ENCODE results near the gene OTP.

The OTP gene

GRCh38 chr5:77628840-77629508 is 9.5 kb downstream of the OTP start:
- Histone ChIP-seq H3K9me3 (ENCODE audit: insufficient read depth, low read length) (no peaks in the 10 kb centered on the region), H3K9me2 (replicated peaks; ENCODE audit: insufficient read depth, low read length) (no peaks in the 10 kb centered on the region), H3F3A (ENCODE audit: insufficient read depth) (peaks cover 6% of the 10 kb centered on the region), H3K36me3 (ENCODE audit: low read length) (no peaks in the 10 kb centered on the region), H3K27ac (ENCODE audit: low read depth, low read length) (no peak overlapping the region), H3K9ac (ENCODE audit: low read length) (no peak overlapping the region), H3K4me2 (ENCODE audit: low read depth, low read length, poor library complexity, severe bottlenecking) (peak overlapping the region; percentile 67), H3K79me2 (ENCODE audit: insufficient read depth, low read length) (no peaks in the 10 kb centered on the region), H3K27me3 (ENCODE audit: low read length) (no peaks in the 10 kb centered on the region), H4K20me1 (ENCODE audit: low read depth, low read length) (no peaks in the 10 kb centered on the region), H3K4me3 (ENCODE audit: insufficient read depth, low read length, poor library complexity, severe bottlenecking) (no peak overlapping the region), H2AFZ (ENCODE audit: low read depth, low read length, severe bottlenecking) (peak overlapping the region; percentile 87)
- TF ChIP-seq EZH2phosphoT487 (conservative IDR thresholded peaks at IDR 0.05; ENCODE audit: low read length) (no peak), CTCF (IDR thresholded peaks at IDR 0.05; ENCODE audit: insufficient read depth, low read length, poor library complexity, severe bottlenecking) (no peak)

DNA sequence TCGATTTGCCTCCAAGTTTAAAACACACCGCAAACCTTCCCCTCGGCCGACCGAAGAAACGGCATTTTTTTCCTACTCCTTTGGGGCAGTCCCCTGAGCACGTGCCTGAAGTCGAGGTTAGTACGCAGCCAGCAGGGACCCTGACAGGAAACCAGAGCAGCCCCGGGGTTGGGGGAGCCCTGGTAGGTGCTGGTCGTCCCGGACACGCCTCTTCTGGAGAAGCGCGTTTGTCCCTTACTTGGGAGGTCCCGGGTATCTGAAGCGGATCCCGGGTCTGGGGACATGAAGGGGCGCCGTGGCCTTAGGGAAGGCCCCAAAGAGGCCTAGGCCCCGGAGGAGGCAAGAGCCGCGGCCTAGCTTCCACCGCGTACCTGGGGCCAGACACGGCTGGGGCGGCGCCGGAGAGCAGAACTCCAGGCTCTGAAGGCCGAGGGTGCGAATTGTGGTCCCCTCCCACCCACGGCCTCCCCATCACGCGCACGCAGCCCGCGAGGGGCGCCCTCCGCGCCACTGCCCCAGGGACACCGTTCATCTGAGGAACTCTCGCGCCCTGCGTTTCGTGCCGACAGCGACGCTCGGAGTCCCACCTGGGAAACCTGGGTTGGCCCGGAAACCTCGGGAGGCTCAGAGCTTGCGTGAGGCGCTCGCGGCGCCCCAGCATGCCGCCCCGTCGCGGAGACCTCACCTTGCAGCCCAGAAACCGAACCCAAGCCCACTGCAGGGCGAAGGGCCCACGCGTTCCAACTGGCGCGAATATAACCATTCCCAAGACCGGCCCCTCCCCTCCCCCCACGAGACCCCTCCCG is 10.4 kb downstream of the OTP start:
- no peak for TF ChIP-seq CTCF (IDR thresholded peaks at IDR 0.05; ENCODE audit: insufficient read depth, low read length, poor library complexity, severe bottlenecking)
- TF ChIP-seq EZH2phosphoT487 (conservative IDR thresholded peaks at IDR 0.05; ENCODE audit: low read length): no peak
- Histone ChIP-seq H3K4me2 (ENCODE audit: low read depth, low read length, poor library complexity, severe bottlenecking) (no peak overlapping the region), H4K20me1 (ENCODE audit: low read depth, low read length) (no peaks in the 10 kb centered on the region), H3K9me3 (ENCODE audit: insufficient read depth, low read length) (no peaks in the 10 kb centered on the region), H2AFZ (ENCODE audit: low read depth, low read length, severe bottlenecking) (no peak overlapping the region), H3K79me2 (ENCODE audit: insufficient read depth, low read length) (no peaks in the 10 kb centered on the region), H3K9me2 (replicated peaks; ENCODE audit: insufficient read depth, low read length) (no peaks in the 10 kb centered on the region), H3K4me3 (ENCODE audit: insufficient read depth, low read length, poor library complexity, severe bottlenecking) (no peak overlapping the region), H3K9ac (ENCODE audit: low read length) (no peak overlapping the region), H3K36me3 (ENCODE audit: low read length) (no peaks in the 10 kb centered on the region), H3K27ac (ENCODE audit: low read depth, low read length) (no peak overlapping the region), H3K27me3 (ENCODE audit: low read length) (no peaks in the 10 kb centered on the region), H3F3A (ENCODE audit: insufficient read depth) (peaks cover 6% of the 10 kb centered on the region)

DNA sequence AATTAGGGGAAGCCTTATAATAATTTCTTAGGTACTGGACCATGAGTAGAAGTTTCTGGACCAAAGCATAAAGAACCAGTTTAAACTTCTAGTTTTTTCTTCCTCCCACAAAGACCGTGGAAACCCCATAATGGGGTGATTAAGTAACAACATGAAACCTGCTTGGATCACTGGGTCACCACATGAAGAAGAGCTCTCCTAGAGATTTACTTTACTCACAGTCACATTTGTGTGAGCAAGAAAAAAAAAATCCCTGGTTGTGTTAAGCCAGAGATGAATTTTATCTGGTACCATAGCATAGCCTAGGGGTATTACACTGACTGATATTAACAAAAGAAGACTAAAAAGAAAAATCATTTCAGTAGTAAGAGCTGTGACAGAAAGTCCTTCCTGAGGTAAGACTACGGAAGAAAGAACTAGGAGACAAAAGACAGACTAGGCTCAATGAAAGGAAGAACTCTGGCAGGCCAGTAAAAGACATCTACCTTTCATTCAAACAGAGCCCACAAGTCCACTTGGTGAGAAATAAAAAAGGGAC is 15.2 kb downstream of the OTP start:
- no peaks in the 10 kb centered on the region for H3K36me3 ChIP-seq (ENCODE audit: low read length)
- H3K9me2 ChIP-seq (replicated peaks; ENCODE audit: insufficient read depth, low read length): no peaks in the 10 kb centered on the region
- H3K4me3 ChIP-seq (ENCODE audit: insufficient read depth, low read length, poor library complexity, severe bottlenecking): no peak overlapping the region
- H3K4me2 ChIP-seq (ENCODE audit: low read depth, low read length, poor library complexity, severe bottlenecking): no peak overlapping the region
- H3K79me2 ChIP-seq (ENCODE audit: insufficient read depth, low read length): no peaks in the 10 kb centered on the region
- H3K9ac ChIP-seq (ENCODE audit: low read length): no peak overlapping the region
- no peaks in the 10 kb centered on the region for H4K20me1 ChIP-seq (ENCODE audit: low read depth, low read length)
- no peak overlapping the region for H2AFZ ChIP-seq (ENCODE audit: low read depth, low read length, severe bottlenecking)
- no peaks in the 10 kb centered on the region for H3K9me3 ChIP-seq (ENCODE audit: insufficient read depth, low read length)
- TF ChIP-seq EZH2phosphoT487 (conservative IDR thresholded peaks at IDR 0.05; ENCODE audit: low read length): no peak
- TF ChIP-seq CTCF (IDR thresholded peaks at IDR 0.05; ENCODE audit: insufficient read depth, low read length, poor library complexity, severe bottlenecking): no peak
- no peaks in the 10 kb centered on the region for H3F3A ChIP-seq (ENCODE audit: insufficient read depth)
- H3K27ac ChIP-seq (ENCODE audit: low read depth, low read length): no peak overlapping the region
- no peaks in the 10 kb centered on the region for H3K27me3 ChIP-seq (ENCODE audit: low read length)

Data from SU-DHL-6 (cell line).